Mesenchymal stem cell (in vitro differentiated cells and primary cell): ENCODE results near the gene AOPEP.

ENCODE experiments used
- DNase-seq: peaks from one replicate; pipeline ENCODE4 v3.0.0-alpha.2; 2013
- H2AFZ ChIP-seq: one replicate; pipeline ENCODE4 v1.6.1; 2013; ENCODE audit warnings: low read depth, mild to moderate bottlenecking, control low read depth, inconsistent platforms, low read length, moderate library complexity
- H2AK5ac ChIP-seq: 2 replicates; pipeline ENCODE4 v1.6.1; 2013; ENCODE audit warnings: low read length, moderate library complexity, mild to moderate bottlenecking, inconsistent platforms; ENCODE audit not compliant: severe bottlenecking
- H2BK120ac ChIP-seq: one replicate; pipeline ENCODE4 v1.6.1; 2013; ENCODE audit warnings: low read depth, mild to moderate bottlenecking, inconsistent platforms, low read length, moderate library complexity
- H2BK12ac ChIP-seq, 2 experiments: one replicate each; pipeline ENCODE4 v1.6.1; 2013; ENCODE audit warnings: inconsistent platforms in 2 of 2, low read length in 2 of 2, mild to moderate bottlenecking in 2 of 2, moderate library complexity in 2 of 2, control low read depth in 1 of 2
- H2BK15ac ChIP-seq: one replicate; pipeline ENCODE4 v1.6.1; 2013; ENCODE audit warnings: mild to moderate bottlenecking, low read depth, inconsistent platforms; ENCODE audit not compliant: poor library complexity, severe bottlenecking
- H2BK5ac ChIP-seq: 2 replicates; pipeline ENCODE4 v1.6.1; 2013; ENCODE audit warnings: low read depth, mild to moderate bottlenecking, low read length, control low read depth, inconsistent platforms; ENCODE audit not compliant: poor library complexity, severe bottlenecking
- H3K14ac ChIP-seq, 2 experiments: one replicate each; pipeline ENCODE4 v1.6.1; 2013; ENCODE audit warnings: inconsistent platforms in 2 of 2, low read length in 2 of 2, control low read depth in 1 of 2, mild to moderate bottlenecking in 1 of 2, moderate library complexity in 1 of 2
- H3K18ac ChIP-seq, 2 experiments: one replicate each; pipeline ENCODE4 v1.6.1; 2013; ENCODE audit warnings: inconsistent platforms in 2 of 2, low read length in 2 of 2, control low read depth in 1 of 2, low read depth in 1 of 2, mild to moderate bottlenecking in 1 of 2
- H3K23ac ChIP-seq, 2 experiments: one replicate each; pipeline ENCODE4 v1.6.1; 2013; ENCODE audit warnings: inconsistent platforms in 2 of 2, low read length in 2 of 2, mild to moderate bottlenecking in 2 of 2, moderate library complexity in 2 of 2, control low read depth in 1 of 2
- H3K27ac ChIP-seq: 2 replicates; pipeline ENCODE4 v1.5.1; 2013; ENCODE audit warnings: mild to moderate bottlenecking, moderate library complexity, low read length, control low read depth, inconsistent platforms; ENCODE audit not compliant: poor library complexity, severe bottlenecking
- H3K27me3 ChIP-seq, 2 experiments: 2 replicates each; pipeline versions ENCODE4 v1.6.1 to v1.7.0; 2013; ENCODE audit warnings: low read length in 2 of 2, mild to moderate bottlenecking in 2 of 2, moderate library complexity in 2 of 2, control low read depth in 1 of 2, inconsistent platforms in 1 of 2; ENCODE audit not compliant: control insufficient read depth in 1 of 2, insufficient read depth in 1 of 2
- H3K36me3 ChIP-seq, 2 experiments: 2 replicates each; pipeline versions ENCODE4 v1.6.1 to v1.7.0; 2013; ENCODE audit warnings: low read length in 2 of 2, control low read depth in 1 of 2, inconsistent platforms in 1 of 2, low read depth in 1 of 2, mild to moderate bottlenecking in 1 of 2; ENCODE audit not compliant: insufficient read depth in 2 of 2, control insufficient read depth in 1 of 2
- H3K4ac ChIP-seq, 2 experiments: one replicate each; pipeline ENCODE4 v1.6.1; 2013; ENCODE audit warnings: inconsistent platforms in 2 of 2, low read length in 2 of 2, mild to moderate bottlenecking in 2 of 2, moderate library complexity in 2 of 2, control low read depth in 1 of 2, low read depth in 1 of 2
- H3K4me1 ChIP-seq: 2 replicates; pipeline ENCODE4 v1.6.1; 2013; ENCODE audit warnings: low read depth, low read length, control low read depth; ENCODE audit not compliant: control insufficient read depth, insufficient read depth
- H3K4me2 ChIP-seq: 2 replicates; pipeline ENCODE4 v1.6.1; 2013; ENCODE audit warnings: low read length, mild to moderate bottlenecking, inconsistent platforms; ENCODE audit not compliant: poor library complexity, severe bottlenecking
- H3K4me3 ChIP-seq, 2 experiments: 2 replicates each; pipeline versions ENCODE4 v1.5.1 to v1.7.0; 2013; ENCODE audit warnings: low read length in 2 of 2, mild to moderate bottlenecking in 2 of 2, control low read depth in 1 of 2, low read depth in 1 of 2; ENCODE audit not compliant: insufficient read depth in 1 of 2
- H3K79me1 ChIP-seq: replicated peaks from 2 replicates; pipeline ENCODE4 v1.6.1; 2013; ENCODE audit warnings: mild to moderate bottlenecking, control low read depth, low read length, inconsistent platforms; ENCODE audit not compliant: poor library complexity, severe bottlenecking
- H3K9ac ChIP-seq: 2 replicates; pipeline ENCODE4 v1.7.0; 2013; ENCODE audit warnings: mild to moderate bottlenecking, low read length, moderate library complexity
- H3K9me3 ChIP-seq: 2 replicates; pipeline ENCODE4 v1.7.0; 2013; ENCODE audit warnings: mild to moderate bottlenecking, low read length; ENCODE audit not compliant: control insufficient read depth
- H4K8ac ChIP-seq: one replicate; pipeline ENCODE4 v1.6.1; 2013; ENCODE audit warnings: inconsistent platforms, mild to moderate bottlenecking, low read length, moderate library complexity
- H4K91ac ChIP-seq: one replicate; pipeline ENCODE4 v1.6.1; 2013; ENCODE audit warnings: mild to moderate bottlenecking, low read length, inconsistent platforms
- WGBS: methylation state at CpG from one replicate; pipeline ENCODE4 v1.1.7; 2013; ENCODE audit warnings: mixed read lengths; 5-methylcytosine and 5-hydroxymethylcytosine counted together

The AOPEP gene

DNA sequence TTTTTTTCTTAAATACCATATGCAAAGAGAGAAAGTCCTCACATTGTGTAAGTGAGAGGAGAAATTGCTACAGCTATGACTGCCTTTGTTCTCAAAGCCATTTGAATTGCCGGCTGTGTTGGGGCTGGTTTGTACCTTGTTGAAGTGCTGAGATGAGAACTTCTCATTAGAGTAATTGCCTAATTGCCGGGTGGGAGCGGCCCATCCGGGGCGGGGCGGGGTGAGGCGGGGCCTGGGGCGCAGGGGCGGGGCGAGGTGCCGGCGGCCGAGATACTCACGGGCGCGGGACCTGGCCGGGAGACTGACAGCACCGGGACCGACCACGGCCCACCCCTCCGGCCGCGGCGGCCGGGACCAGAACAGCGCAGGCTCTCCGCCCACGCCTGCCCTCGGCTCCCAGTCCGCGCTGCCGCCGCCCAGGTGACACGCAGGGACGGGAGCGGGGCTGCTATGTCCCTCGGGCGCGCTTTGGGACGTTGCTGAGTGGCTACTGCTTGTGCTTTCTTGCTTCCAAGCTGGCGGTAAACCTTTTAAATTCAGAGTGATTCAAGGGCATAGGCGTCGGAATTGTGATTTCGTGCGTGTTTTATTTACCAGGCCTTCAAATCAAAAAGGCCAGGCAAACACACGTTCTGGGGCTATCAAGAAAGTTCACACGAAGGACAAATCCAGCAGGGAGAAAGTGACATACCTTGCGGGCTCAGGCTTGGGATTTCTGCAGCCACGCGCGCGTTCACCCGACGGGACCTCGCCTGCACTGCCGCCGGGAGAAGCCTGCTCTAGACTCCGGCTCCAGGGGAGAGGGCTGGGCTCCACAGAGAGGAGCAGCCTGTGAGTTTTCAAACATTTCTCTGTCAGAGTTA lies 322.0 kb downstream of the AOPEP start:
- peak overlapping the region; percentile 93 for H4K91ac ChIP-seq
- peak overlapping the region; percentile 99 for H2BK15ac ChIP-seq
- peaks cover 14% of the 10 kb centered on the region for H3K4me1 ChIP-seq
- H3K4ac ChIP-seq: no peak overlapping the region
- H3K79me1 ChIP-seq: peaks cover 10% of the 10 kb centered on the region
- H3K4me2 ChIP-seq: peak overlapping the region; percentile 66
- peak overlapping the region in 1 of 2 experiments; percentile 87 for H3K14ac ChIP-seq
- WGBS: 1% methylated on average over 58 of the region's 58 CpGs
- peak overlapping the region; percentile 69 for H4K8ac ChIP-seq
- no peaks in the 10 kb centered on the region for H3K9me3 ChIP-seq
- H2AK5ac ChIP-seq: peak overlapping the region; percentile 44
- H2BK5ac ChIP-seq: no peak overlapping the region
- H3K23ac ChIP-seq: no peak overlapping the region
- H3K27me3 ChIP-seq: no peaks in the 10 kb centered on the region
- peak overlapping the region; percentile 41 for H3K27ac ChIP-seq
- H2BK120ac ChIP-seq: no peak overlapping the region
- H2AFZ ChIP-seq: no peak overlapping the region
- H3K4me3 ChIP-seq: peak overlapping the region; percentile 62 to 81
- peak; percentile 68 for DNase-seq
- peak overlapping the region; percentile 70 to 82 for H2BK12ac ChIP-seq
- peaks cover 14 to 22% of the 10 kb centered on the region in 2 experiments for H3K36me3 ChIP-seq
- H3K9ac ChIP-seq: peak overlapping the region; percentile 85
- peak overlapping the region; percentile 89 to 90 for H3K18ac ChIP-seq

DNA sequence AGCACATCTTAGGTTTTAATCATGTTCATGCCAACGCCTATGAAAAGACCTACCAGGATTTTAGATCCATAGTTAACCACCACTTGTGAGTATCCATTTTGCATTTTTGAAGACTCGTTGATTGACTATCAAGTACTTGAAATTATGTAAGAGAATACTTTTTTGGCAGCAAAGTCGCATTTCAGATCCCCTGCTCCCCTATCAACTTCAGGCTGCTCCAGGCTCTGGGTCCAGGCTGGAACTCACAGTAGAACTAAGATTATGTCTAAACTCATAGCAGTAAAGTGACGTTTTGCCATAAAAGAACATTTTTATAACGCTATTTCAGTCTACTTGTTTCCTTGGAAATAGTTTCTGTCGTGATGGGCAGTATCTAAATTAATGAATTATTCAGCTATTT lies 323.3 kb downstream of the AOPEP start:
- H4K8ac ChIP-seq: no peak overlapping the region
- WGBS: 78% methylated on average over 5 of the region's 6 CpGs
- no peak overlapping the region for H2AK5ac ChIP-seq
- no peak overlapping the region for H2BK5ac ChIP-seq
- peaks cover 11% of the 10 kb centered on the region for H3K4me1 ChIP-seq
- no peak overlapping the region for H3K27ac ChIP-seq
- H3K36me3 ChIP-seq: peaks cover 5 to 11% of the 10 kb centered on the region in 2 experiments
- no peak overlapping the region for H2BK120ac ChIP-seq
- H4K91ac ChIP-seq: no peak overlapping the region
- no peak overlapping the region for H2BK12ac ChIP-seq
- H3K9me3 ChIP-seq: no peaks in the 10 kb centered on the region
- no peaks in the 10 kb centered on the region for H3K27me3 ChIP-seq
- H3K4me3 ChIP-seq: no peak overlapping the region
- H3K9ac ChIP-seq: peak overlapping the region; percentile 85
- peaks cover 3% of the 10 kb centered on the region for H3K79me1 ChIP-seq
- H2AFZ ChIP-seq: no peak overlapping the region
- H3K18ac ChIP-seq: no peak overlapping the region
- DNase-seq: no peak
- H3K4ac ChIP-seq: no peak overlapping the region
- H3K23ac ChIP-seq: no peak overlapping the region
- no peak overlapping the region for H2BK15ac ChIP-seq
- H3K4me2 ChIP-seq: peak overlapping the region; percentile 13
- H3K14ac ChIP-seq: no peak overlapping the region

DNA sequence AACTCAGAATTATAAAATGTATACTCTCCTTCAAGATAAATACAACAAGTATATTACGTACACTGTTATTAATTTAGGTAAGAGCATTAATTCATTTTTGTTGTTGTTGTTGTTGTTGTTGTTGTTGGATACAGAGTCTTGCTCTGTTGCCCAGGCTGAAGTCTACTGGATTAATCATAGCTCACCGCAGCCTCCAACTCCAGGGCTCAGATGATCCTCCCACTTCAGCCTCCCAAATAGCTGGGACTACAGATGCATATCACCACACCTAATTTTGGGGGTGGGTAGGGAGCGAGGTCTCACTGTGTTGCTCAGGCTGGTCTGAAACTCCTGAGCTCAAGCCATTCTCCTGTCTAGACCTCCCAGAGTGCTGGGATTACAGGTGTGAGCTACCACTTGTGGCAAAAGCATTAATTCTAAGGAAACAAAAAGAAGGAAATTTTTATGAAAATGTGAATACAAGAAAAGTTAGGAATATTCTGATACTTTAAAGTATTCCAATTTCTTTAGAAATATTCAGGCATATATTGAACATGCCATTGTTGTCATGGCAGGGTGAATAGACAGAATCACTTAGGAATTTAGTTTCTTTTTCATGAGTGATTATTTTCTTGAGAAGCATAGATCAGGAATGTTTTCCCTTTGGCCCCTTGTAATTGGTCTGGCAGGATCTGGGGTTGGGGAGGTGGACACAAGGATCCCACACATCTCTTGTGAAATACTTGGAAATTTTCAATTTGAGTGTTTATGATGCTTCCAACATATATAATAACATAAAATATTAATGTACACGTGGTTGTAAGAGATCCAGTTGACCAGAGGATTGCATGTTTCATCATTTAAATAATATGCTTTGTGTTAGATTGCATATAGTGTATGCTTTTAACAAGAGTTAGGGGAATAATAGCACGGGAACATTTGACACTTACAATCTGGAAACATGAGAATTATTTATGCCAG lies 327.4 kb downstream of the AOPEP start:
- no peaks in the 10 kb centered on the region for H3K9me3 ChIP-seq
- H2AFZ ChIP-seq: no peak overlapping the region
- H2BK12ac ChIP-seq: no peak overlapping the region
- H2BK5ac ChIP-seq: no peak overlapping the region
- no peaks in the 10 kb centered on the region for H3K27me3 ChIP-seq
- H3K4me2 ChIP-seq: no peak overlapping the region
- H2BK15ac ChIP-seq: no peak overlapping the region
- peaks cover 15% of the 10 kb centered on the region for H3K4me1 ChIP-seq
- no peak overlapping the region for H3K14ac ChIP-seq
- H2AK5ac ChIP-seq: no peak overlapping the region
- H3K23ac ChIP-seq: no peak overlapping the region
- H3K4me3 ChIP-seq: no peak overlapping the region
- DNase-seq: peak; percentile 38
- H3K27ac ChIP-seq: no peak overlapping the region
- H4K91ac ChIP-seq: no peak overlapping the region
- H4K8ac ChIP-seq: no peak overlapping the region
- peak overlapping the region; percentile 11 for H3K9ac ChIP-seq
- no peak overlapping the region for H3K18ac ChIP-seq
- no peak overlapping the region for H3K4ac ChIP-seq
- 93% methylated on average over 2 of the region's 5 CpGs for WGBS
- H3K36me3 ChIP-seq: peaks cover 5 to 7% of the 10 kb centered on the region in 2 experiments
- no peak overlapping the region for H2BK120ac ChIP-seq
- no peaks in the 10 kb centered on the region for H3K79me1 ChIP-seq
